GM12878 (cell line): ENCODE data around the gene NFE2L1. TPM values are rescaled to one million over a fixed set of nuclear protein-coding genes. Genes with fewer than 3 reads are reported as not detected.
A peak's percentile ranks its signal among the peaks of the same experiment; 100 is the strongest.

ENCODE experiments used
- ATF3 ChIP-seq: IDR thresholded peaks from 2 replicates; pipeline ENCODE4 v1.6.1; 2011; ENCODE audit warnings: low read depth, mild to moderate bottlenecking, low read length, moderate library complexity, borderline replicate concordance; ENCODE audit errors: extremely low read depth
- CBX5 ChIP-seq: sonication (generic); IDR thresholded peaks from 2 replicates; pipeline ENCODE4 v1.6.1; 2016; ENCODE audit warnings: low read depth, moderate library complexity, mild to moderate bottlenecking, inconsistent platforms
- CHD2 ChIP-seq: IDR thresholded peaks from 2 replicates; pipeline ENCODE4 v1.6.1; 2011; ENCODE audit warnings: low read depth, low read length, improper control_type of control experiment, borderline replicate concordance
- E4F1 ChIP-seq: fragments of 450-650 bp; IDR thresholded peaks from 2 replicates; pipeline ENCODE4 v1.6.1; 2018; ENCODE audit warnings: borderline replicate concordance, mild to moderate bottlenecking; ENCODE audit not compliant: partially characterized antibody
- EP300 ChIP-seq, 2 experiments: fragments of 150-350 bp in 1 of 2; IDR thresholded peaks; 2 replicates each; pipeline ENCODE4 v1.6.1; 2011 to 2012; ENCODE audit warnings: low read depth in 2 of 2, low read length in 2 of 2, borderline replicate concordance in 1 of 2, improper control_type of control experiment in 1 of 2, inconsistent platforms in 1 of 2; ENCODE audit not compliant: control insufficient read depth in 1 of 2
- GATAD2B ChIP-seq: fragments of 450-650 bp; conservative IDR thresholded peaks from 2 replicates; pipeline ENCODE4 v1.6.1; 2017; ENCODE audit warnings: low read depth, mild to moderate bottlenecking, moderate library complexity
- HDAC2 ChIP-seq: fragments of 200-600 bp; sonication (generic); IDR thresholded peaks from 2 replicates; pipeline ENCODE4 v1.6.1; 2017
- IKZF1 ChIP-seq: fragments of 450-650 bp; conservative IDR thresholded peaks from 2 replicates; pipeline ENCODE4 v1.6.1; 2017; ENCODE audit warnings: antibody characterized with exemption, mild to moderate bottlenecking
- KLF5 ChIP-seq: fragments of 450-650 bp; IDR thresholded peaks from 2 replicates; pipeline ENCODE4 v1.6.1; 2014; ENCODE audit warnings: mild to moderate bottlenecking; ENCODE audit not compliant: partially characterized antibody
- MEF2A ChIP-seq: IDR thresholded peaks from 2 replicates; pipeline ENCODE4 v1.6.1; 2011; ENCODE audit warnings: low read depth, mild to moderate bottlenecking, low read length, moderate library complexity; ENCODE audit not compliant: insufficient read depth
- MXI1 ChIP-seq: fragments of 150-350 bp; IDR thresholded peaks from 2 replicates; pipeline ENCODE4 v1.6.1; 2011; ENCODE audit warnings: low read depth, mild to moderate bottlenecking, inconsistent platforms, low read length, improper control_type of control experiment
- NKRF ChIP-seq: fragments of 450-650 bp; conservative IDR thresholded peaks from 2 replicates; pipeline ENCODE4 v1.6.1; 2017; ENCODE audit warnings: mild to moderate bottlenecking, moderate library complexity
- POLR2AphosphoS2 ChIP-seq: IDR thresholded peaks from 2 replicates; pipeline ENCODE4 v1.6.1; 2011; ENCODE audit warnings: low read depth, mild to moderate bottlenecking, low read length, improper control_type of control experiment, moderate library complexity
- RELA ChIP-seq: fragments of 450-650 bp; IDR thresholded peaks from 2 replicates; pipeline ENCODE4 v1.8.0; 2014; ENCODE audit warnings: borderline replicate concordance; ENCODE audit not compliant: partially characterized antibody
- SREBF1 ChIP-seq: IDR thresholded peaks from 2 replicates; pipeline ENCODE4 v1.6.1; 2012; ENCODE audit warnings: mild to moderate bottlenecking, low read length
- TCF7 ChIP-seq: IDR thresholded peaks from 2 replicates; pipeline ENCODE4 v1.6.1; 2014; ENCODE audit warnings: antibody characterized with exemption, borderline replicate concordance
- ZNF207 ChIP-seq: fragments of 450-650 bp; IDR thresholded peaks from 2 replicates; pipeline ENCODE4 v1.6.1; 2014; ENCODE audit warnings: antibody characterized with exemption, mild to moderate bottlenecking, borderline replicate concordance
- polyA plus RNA-seq, 11 experiments: library from polyadenylated mRNA; depleted of rRNA in 4 of 11; unstranded in 6 of 11; stranded (reverse) in 5 of 11; fragments of >200 nt; fragmentation: Nextera tagmentation in 4 of 11; fragmentation: Illumina TruSeq in 1 of 11; extraction: Ambion mirVana in 4 of 11; extraction: Trizol in 1 of 11; gene quantifications; 1 replicate in 1 of 11; 2 replicates in 10 of 11; pipeline versions ENCODE4 v1.2.1 to v1.2.3, GENCODE V29; 2011 to 2016; ENCODE audit warnings: inconsistent platforms in 2 of 11, missing spikeins in 2 of 11, low read depth in 1 of 11
- total RNA-seq, 4 experiments: library from RNA; depleted of rRNA in 3 of 4; stranded (reverse); fragments of >200 nt in 3 of 4; fragmentation: Illumina TruSeq in 1 of 4; extraction: Trizol in 1 of 4; gene quantifications; 2 replicates each; pipeline versions ENCODE4 v1.2.1 to v1.2.3, GENCODE V29; 2013 to 2021

Gene NFE2L1
- total and polyA plus RNA-seq, 10 of the 15 experiments (the other 5 are each of a cell fraction or from before 2014, with no cell fraction given): 3.8 to 104 (median 26.4) TPM

GRCh38 chr17:48101012-48101720 lies 53.0 kb downstream of the NFE2L1 start, which contains the start of gene CBX1 (continued):
- TF ChIP-seq ATF3 (no peak), GATAD2B (peak; percentile 84), SREBF1 (no peak), CHD2 (peak; percentile 38; the same call in 1 of the 2 replicates), EP300 (IDR thresholded peaks at IDR 0.05; ENCODE audit: borderline replicate concordance in 1 of 2, control insufficient read depth in 1 of 2, low read depth in 2 of 2, low read length in 2 of 2) (no peak), KLF5 (peak; percentile 87), IKZF1 (peak; percentile 97), POLR2AphosphoS2 (no peak), MXI1 (0 out of 2 replicates have a peak, but pooled peaks have one; percentile 1), MEF2A (no peak), E4F1 (peak; percentile 15), RELA (peak; percentile 8), CBX5 (peak; percentile 99), HDAC2 (no peak), TCF7 (peak; percentile 22; the same call in 1 of the 2 replicates), ZNF207 (peak; percentile 83), NKRF (peak; percentile 74; the same call in 1 of the 2 replicates)
